Mesenchymal stem cell (in vitro differentiated cells and primary cell): ENCODE measurements around the gene PLEK.
"Not testable (repeated sequence)": the region's sequence is repeated elsewhere in the genome, so short reads cannot be mapped to it uniquely, and the experiment has no call there.

ENCODE experiments used
- DNase-seq: peaks from one replicate; pipeline ENCODE4 v3.0.0-alpha.2; 2013
- H2AFZ ChIP-seq: one replicate; pipeline ENCODE4 v1.6.1; 2013; ENCODE audit warnings: low read depth, mild to moderate bottlenecking, control low read depth, inconsistent platforms, low read length, moderate library complexity
- H2AK5ac ChIP-seq: 2 replicates; pipeline ENCODE4 v1.6.1; 2013; ENCODE audit warnings: low read length, moderate library complexity, mild to moderate bottlenecking, inconsistent platforms; ENCODE audit not compliant: severe bottlenecking
- H2BK120ac ChIP-seq: one replicate; pipeline ENCODE4 v1.6.1; 2013; ENCODE audit warnings: low read depth, mild to moderate bottlenecking, inconsistent platforms, low read length, moderate library complexity
- H2BK12ac ChIP-seq, 2 experiments: one replicate each; pipeline ENCODE4 v1.6.1; 2013; ENCODE audit warnings: inconsistent platforms in 2 of 2, low read length in 2 of 2, mild to moderate bottlenecking in 2 of 2, moderate library complexity in 2 of 2, control low read depth in 1 of 2
- H2BK15ac ChIP-seq: one replicate; pipeline ENCODE4 v1.6.1; 2013; ENCODE audit warnings: mild to moderate bottlenecking, low read depth, inconsistent platforms; ENCODE audit not compliant: poor library complexity, severe bottlenecking
- H2BK5ac ChIP-seq: 2 replicates; pipeline ENCODE4 v1.6.1; 2013; ENCODE audit warnings: low read depth, mild to moderate bottlenecking, low read length, control low read depth, inconsistent platforms; ENCODE audit not compliant: poor library complexity, severe bottlenecking
- H3K14ac ChIP-seq, 2 experiments: one replicate each; pipeline ENCODE4 v1.6.1; 2013; ENCODE audit warnings: inconsistent platforms in 2 of 2, low read length in 2 of 2, control low read depth in 1 of 2, mild to moderate bottlenecking in 1 of 2, moderate library complexity in 1 of 2
- H3K18ac ChIP-seq, 2 experiments: one replicate each; pipeline ENCODE4 v1.6.1; 2013; ENCODE audit warnings: inconsistent platforms in 2 of 2, low read length in 2 of 2, control low read depth in 1 of 2, low read depth in 1 of 2, mild to moderate bottlenecking in 1 of 2
- H3K23ac ChIP-seq, 2 experiments: one replicate each; pipeline ENCODE4 v1.6.1; 2013; ENCODE audit warnings: inconsistent platforms in 2 of 2, low read length in 2 of 2, mild to moderate bottlenecking in 2 of 2, moderate library complexity in 2 of 2, control low read depth in 1 of 2
- H3K27ac ChIP-seq: 2 replicates; pipeline ENCODE4 v1.5.1; 2013; ENCODE audit warnings: mild to moderate bottlenecking, moderate library complexity, low read length, control low read depth, inconsistent platforms; ENCODE audit not compliant: poor library complexity, severe bottlenecking
- H3K27me3 ChIP-seq, 2 experiments: 2 replicates each; pipeline versions ENCODE4 v1.6.1 to v1.7.0; 2013; ENCODE audit warnings: low read length in 2 of 2, mild to moderate bottlenecking in 2 of 2, moderate library complexity in 2 of 2, control low read depth in 1 of 2, inconsistent platforms in 1 of 2; ENCODE audit not compliant: control insufficient read depth in 1 of 2, insufficient read depth in 1 of 2
- H3K36me3 ChIP-seq, 2 experiments: 2 replicates each; pipeline versions ENCODE4 v1.6.1 to v1.7.0; 2013; ENCODE audit warnings: low read length in 2 of 2, control low read depth in 1 of 2, inconsistent platforms in 1 of 2, low read depth in 1 of 2, mild to moderate bottlenecking in 1 of 2; ENCODE audit not compliant: insufficient read depth in 2 of 2, control insufficient read depth in 1 of 2
- H3K4ac ChIP-seq, 2 experiments: one replicate each; pipeline ENCODE4 v1.6.1; 2013; ENCODE audit warnings: inconsistent platforms in 2 of 2, low read length in 2 of 2, mild to moderate bottlenecking in 2 of 2, moderate library complexity in 2 of 2, control low read depth in 1 of 2, low read depth in 1 of 2
- H3K4me1 ChIP-seq: 2 replicates; pipeline ENCODE4 v1.6.1; 2013; ENCODE audit warnings: low read depth, low read length, control low read depth; ENCODE audit not compliant: control insufficient read depth, insufficient read depth
- H3K4me2 ChIP-seq: 2 replicates; pipeline ENCODE4 v1.6.1; 2013; ENCODE audit warnings: low read length, mild to moderate bottlenecking, inconsistent platforms; ENCODE audit not compliant: poor library complexity, severe bottlenecking
- H3K4me3 ChIP-seq, 2 experiments: 2 replicates each; pipeline versions ENCODE4 v1.5.1 to v1.7.0; 2013; ENCODE audit warnings: low read length in 2 of 2, mild to moderate bottlenecking in 2 of 2, control low read depth in 1 of 2, low read depth in 1 of 2; ENCODE audit not compliant: insufficient read depth in 1 of 2
- H3K79me1 ChIP-seq: replicated peaks from 2 replicates; pipeline ENCODE4 v1.6.1; 2013; ENCODE audit warnings: mild to moderate bottlenecking, control low read depth, low read length, inconsistent platforms; ENCODE audit not compliant: poor library complexity, severe bottlenecking
- H3K9ac ChIP-seq: 2 replicates; pipeline ENCODE4 v1.7.0; 2013; ENCODE audit warnings: mild to moderate bottlenecking, low read length, moderate library complexity
- H3K9me3 ChIP-seq: 2 replicates; pipeline ENCODE4 v1.7.0; 2013; ENCODE audit warnings: mild to moderate bottlenecking, low read length; ENCODE audit not compliant: control insufficient read depth
- H4K8ac ChIP-seq: one replicate; pipeline ENCODE4 v1.6.1; 2013; ENCODE audit warnings: inconsistent platforms, mild to moderate bottlenecking, low read length, moderate library complexity
- H4K91ac ChIP-seq: one replicate; pipeline ENCODE4 v1.6.1; 2013; ENCODE audit warnings: mild to moderate bottlenecking, low read length, inconsistent platforms
- WGBS: methylation state at CpG from one replicate; pipeline ENCODE4 v1.1.7; 2013; ENCODE audit warnings: mixed read lengths; 5-methylcytosine and 5-hydroxymethylcytosine counted together

PLEK gene

DNA sequence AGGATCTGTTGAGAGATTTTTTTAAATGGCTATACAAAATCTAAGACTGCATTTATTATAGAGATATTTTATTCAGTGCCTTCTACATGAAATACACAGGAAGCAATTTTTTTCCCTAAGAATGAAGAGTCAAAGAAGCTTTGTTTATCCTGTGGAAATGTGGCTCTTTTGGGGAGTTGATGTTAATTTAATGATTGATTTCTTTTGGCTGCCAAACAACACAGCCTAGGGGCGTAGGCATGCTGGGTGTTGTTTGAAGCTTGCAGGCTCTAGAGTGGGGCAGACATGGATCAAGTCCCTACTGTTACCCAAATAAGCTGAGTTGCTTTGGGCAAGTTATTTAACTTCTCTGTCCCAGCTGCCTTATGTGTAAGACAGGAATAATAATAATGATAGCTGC, 21.1 kb upstream of the PLEK start:
- Histone ChIP-seq H3K14ac (no peak overlapping the region), H3K4me1 (peaks cover 1% of the 10 kb centered on the region), H2BK120ac (no peak overlapping the region), H2AK5ac (no peak overlapping the region), H4K8ac (no peak overlapping the region), H3K27ac (no peak overlapping the region), H3K9me3 (no peaks in the 10 kb centered on the region), H3K4me2 (no peak overlapping the region), H3K18ac (no peak overlapping the region), H3K4me3 (no peak overlapping the region), H4K91ac (no peak overlapping the region), H3K23ac (no peak overlapping the region), H2BK15ac (no peak overlapping the region), H3K4ac (no peak overlapping the region), H2BK12ac (no peak overlapping the region), H3K9ac (no peak overlapping the region), H2AFZ (no peak overlapping the region), H2BK5ac (no peak overlapping the region), H3K36me3 (no peaks in the 10 kb centered on the region), H3K27me3 (peaks cover 0 to 10% of the 10 kb centered on the region in 2 experiments), H3K79me1 (no peaks in the 10 kb centered on the region)
- 64% methylated on average over 1 of the region's 1 CpG for WGBS
- DNase-seq, result no peak

GRCh38 chr2:68345129-68345875, 19.8 kb upstream of the PLEK start:
- Histone ChIP-seq H3K4me1 (peaks cover 1% of the 10 kb centered on the region), H3K4me3 (no peak overlapping the region), H3K23ac (no peak overlapping the region), H3K18ac (no peak overlapping the region), H3K4ac (no peak overlapping the region), H4K8ac (no peak overlapping the region), H4K91ac (no peak overlapping the region), H3K4me2 (no peak overlapping the region), H3K27ac (no peak overlapping the region), H3K27me3 (peaks cover 0 to 10% of the 10 kb centered on the region in 2 experiments), H2BK15ac (no peak overlapping the region), H3K9ac (no peak overlapping the region), H3K9me3 (no peaks in the 10 kb centered on the region), H2AK5ac (no peak overlapping the region), H2BK120ac (no peak overlapping the region), H3K79me1 (no peaks in the 10 kb centered on the region), H3K36me3 (no peaks in the 10 kb centered on the region), H2BK5ac (no peak overlapping the region), H3K14ac (no peak overlapping the region), H2AFZ (no peak overlapping the region), H2BK12ac (no peak overlapping the region)
- no peak for DNase-seq
- WGBS, result 79% methylated on average over 9 of the region's 9 CpGs

GRCh38 chr2:68349091-68349490, 16.0 kb upstream of the PLEK start:
- not testable (repeated sequence) for H3K79me1 ChIP-seq, H3K14ac ChIP-seq, H4K8ac ChIP-seq, H2BK120ac ChIP-seq, H3K23ac ChIP-seq, H3K36me3 ChIP-seq, H2AFZ ChIP-seq, H3K4me2 ChIP-seq, DNase-seq, H2BK15ac ChIP-seq, H2BK5ac ChIP-seq, H2AK5ac ChIP-seq, H3K9ac ChIP-seq, H4K91ac ChIP-seq, H3K27ac ChIP-seq, H3K4ac ChIP-seq, H3K4me3 ChIP-seq, H3K9me3 ChIP-seq, H3K18ac ChIP-seq, H3K27me3 ChIP-seq, H3K4me1 ChIP-seq, H2BK12ac ChIP-seq
- WGBS, result 85% methylated on average over 4 of the region's 4 CpGs

DNA sequence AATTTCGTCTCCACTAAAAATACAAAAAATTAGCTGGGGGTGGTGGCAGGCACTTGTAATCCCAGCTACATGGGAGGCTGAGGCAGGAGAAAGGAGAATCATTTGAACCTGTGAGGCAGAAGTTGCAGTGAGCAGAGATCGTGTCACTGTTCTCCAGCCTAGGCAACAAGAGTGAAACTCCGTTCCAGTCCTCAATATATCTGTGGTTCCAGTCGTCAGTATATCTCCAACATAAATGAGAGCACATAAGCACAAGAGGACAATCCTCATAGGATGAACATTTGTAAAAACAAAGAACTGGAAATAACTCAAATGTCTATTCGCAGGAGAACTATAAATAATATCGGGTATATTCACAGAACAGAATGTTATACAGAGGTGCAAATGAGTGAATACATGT, 13.1 kb upstream of the PLEK start:
- H2BK15ac ChIP-seq, result no peak overlapping the region
- no peak for DNase-seq
- H3K14ac ChIP-seq, result no peak overlapping the region
- H3K4ac ChIP-seq, result no peak overlapping the region
- H2AK5ac ChIP-seq, result no peak overlapping the region
- H2BK5ac ChIP-seq, result no peak overlapping the region
- no peak overlapping the region for H2AFZ ChIP-seq
- H3K23ac ChIP-seq, result no peak overlapping the region
- no peak overlapping the region for H3K9ac ChIP-seq
- H4K8ac ChIP-seq, result no peak overlapping the region
- no peaks in the 10 kb centered on the region for H3K27me3 ChIP-seq
- 97% methylated on average over 4 of the region's 6 CpGs for WGBS
- H4K91ac ChIP-seq, result no peak overlapping the region
- H3K4me3 ChIP-seq, result no peak overlapping the region
- H3K18ac ChIP-seq, result no peak overlapping the region
- H3K27ac ChIP-seq, result no peak overlapping the region
- no peaks in the 10 kb centered on the region for H3K4me1 ChIP-seq
- no peaks in the 10 kb centered on the region for H3K79me1 ChIP-seq
- H2BK120ac ChIP-seq, result no peak overlapping the region
- no peak overlapping the region for H2BK12ac ChIP-seq
- no peaks in the 10 kb centered on the region for H3K36me3 ChIP-seq
- no peaks in the 10 kb centered on the region for H3K9me3 ChIP-seq
- H3K4me2 ChIP-seq, result no peak overlapping the region
